Activated CD8-positive, alpha-beta T cell treated with anti-CD3 and anti-CD28 coated beads, Interleukin-2, amount 10 ng/mL, durations not matched to agents 7 days and 5 days (primary cell): ENCODE data around the gene RECK. TPM values are rescaled to one million over a fixed set of nuclear protein-coding genes. Genes with fewer than 3 reads are reported as not detected.

Experiments
- ATAC-seq: fragments of 150-1000 bp; cut with Tn5 transposase; one replicate; pipeline ENCODE4 v1.10.0; 2021; ENCODE audit warnings: moderate library complexity
- CTCF ChIA-PET: fragments of 350-600 bp; sonication (Branson Sonifier 250); formaldehyde crosslinking; loops from one replicate; lab custom pipeline; 2021; ENCODE audit warnings: antibody characterized with exemption; lab: Charles Lee
- POLR2A ChIA-PET: fragments of 350-600 bp; sonication (Branson Sonifier 250); formaldehyde crosslinking; loops from one replicate; lab custom pipeline; 2021; ENCODE audit warnings: antibody characterized with exemption; lab: Charles Lee
- DNase-seq: peaks from one replicate; pipeline ENCODE4 v3.0.0-alpha.2; 2020
- H3K27ac Mint-ChIP-seq: one replicate; pipeline ENCODE4 v1.8.0; 2021; ENCODE audit warnings: mild to moderate bottlenecking, mixed read lengths
- H3K27me3 Mint-ChIP-seq: one replicate; pipeline ENCODE4 v1.8.0; 2021; ENCODE audit warnings: low read depth, mixed read lengths
- H3K36me3 Mint-ChIP-seq: one replicate; pipeline ENCODE4 v1.8.0; 2021; ENCODE audit warnings: low read depth, mixed read lengths
- H3K4me1 Mint-ChIP-seq: one replicate; pipeline ENCODE4 v1.8.0; 2021; ENCODE audit warnings: low read depth, mixed read lengths
- H3K4me3 Mint-ChIP-seq: one replicate; pipeline ENCODE4 v1.8.0; 2021; ENCODE audit warnings: mild to moderate bottlenecking, mixed read lengths
- H3K9me3 Mint-ChIP-seq: one replicate; pipeline ENCODE4 v1.8.0; 2022; ENCODE audit warnings: mixed read lengths; ENCODE audit not compliant: insufficient read depth
- total RNA-seq, 2 experiments: library from RNA; stranded (reverse); gene quantifications; one replicate each; pipeline ENCODE4 v1.2.3, GENCODE V29; 2021

RECK gene
- total RNA-seq, 2 experiments from 2014 or later: 5.7 to 7.3 TPM

GRCh38 chr9:36166168-36166927 lies 129.6 kb downstream of the RECK start:
- ChIA-PET CTCF (interaction anchor here (0.6 to 9.5 kb wide), 35 partner anchors 7 to 271 kb away, joined by 3 to 304 read pairs (median 5); partner anchors contain the start of genes CLTA, GLIPR2 and OR2S2), POLR2A (interaction anchor here (1.0 to 1.4 kb wide), 2 partner anchors 17 to 30 kb away, joined by 3 to 6 read pairs; partner anchors contain the start of gene GLIPR2)
- ATAC-seq (peak; percentile 98), DNase-seq (peak; percentile 88)
- peak overlapping the region; percentile 69 for H3K27ac Mint-ChIP-seq
- H3K36me3 Mint-ChIP-seq: peaks cover 10% of the 10 kb centered on the region
- H3K4me3 Mint-ChIP-seq: peak overlapping the region; percentile 72
- H3K9me3 Mint-ChIP-seq: no peaks in the 10 kb centered on the region
- peaks cover 14% of the 10 kb centered on the region for H3K27me3 Mint-ChIP-seq
- peaks cover 19% of the 10 kb centered on the region for H3K4me1 Mint-ChIP-seq

- Mint-ChIP-seq H3K27me3 (peaks cover 14% of the 10 kb centered on the region), H3K4me3 (no peak within 1 kb of the TSS), H3K27ac (no peak within 1 kb of the TSS), H3K36me3 (no peaks in the 10 kb centered on the region), H3K9me3 (no peaks in the 10 kb centered on the region), H3K4me1 (peaks cover 20% of the 10 kb centered on the region)
- ChIA-PET CTCF (interaction anchor here (1.5 to 9.5 kb wide), 4 partner anchors 17 to 160 kb away, joined by 3 to 304 read pairs (median 16); partner anchors contain the start of gene CLTA), POLR2A (interaction anchor here (2.0 kb wide), 1 partner anchor 22 kb away, joined by 8 read pairs; the partner anchor contains the start of gene CLTA)
- DNase-seq: no peak
- ATAC-seq: no peak
Observed at GRCh38 chr9:36169166-36169565, 132.5 kb downstream of the RECK start, which contains the start of gene CCIN. CCIN (plus strand) TSS chr9:36169388; CDS start chr9:36169503, 115 bp downstream.

GRCh38 chr9:36169708-36170107 lies 133.0 kb downstream of the RECK start:
- no peaks in the 10 kb centered on the region for H3K9me3 Mint-ChIP-seq
- ChIA-PET CTCF (interaction anchor here (1.3 to 9.5 kb wide), 4 partner anchors 18 to 160 kb away, joined by 3 to 304 read pairs (median 6); partner anchors contain the start of gene CLTA), POLR2A (interaction anchor here (2.0 kb wide), 1 partner anchor 21 kb away, joined by 8 read pairs; the partner anchor contains the start of gene CLTA)
- ATAC-seq (no peak), DNase-seq (no peak)
- no peak overlapping the region for H3K4me3 Mint-ChIP-seq
- no peaks in the 10 kb centered on the region for H3K36me3 Mint-ChIP-seq
- H3K27ac Mint-ChIP-seq: no peak overlapping the region
- H3K27me3 Mint-ChIP-seq: peaks cover 14% of the 10 kb centered on the region
- peaks cover 24% of the 10 kb centered on the region for H3K4me1 Mint-ChIP-seq

- H3K9me3 Mint-ChIP-seq: no peaks in the 10 kb centered on the region
- H3K27ac Mint-ChIP-seq: no peak overlapping the region
- POLR2A ChIA-PET: no interaction called here
- H3K27me3 Mint-ChIP-seq: peaks cover 18% of the 10 kb centered on the region
- no peaks in the 10 kb centered on the region for H3K36me3 Mint-ChIP-seq
- CTCF ChIA-PET: interaction anchor here (1.3 to 9.5 kb wide), 2 partner anchors 20 to 68 kb away, joined by 5 to 304 read pairs; partner anchors contain the start of gene CLTA
- DNase-seq (no peak), ATAC-seq (no peak)
- no peak overlapping the region for H3K4me3 Mint-ChIP-seq
- peaks cover 19% of the 10 kb centered on the region for H3K4me1 Mint-ChIP-seq
Observed at GRCh38 chr9:36170531-36170930, 133.8 kb downstream of the RECK start.

GRCh38 chr9:36173861-36174260 lies 137.1 kb downstream of the RECK start:
- H3K27me3 Mint-ChIP-seq: peaks cover 9% of the 10 kb centered on the region
- ChIA-PET CTCF (interaction anchor here (0.7 to 2.4 kb wide), 4 partner anchors 16 to 72 kb away, joined by 4 to 9 read pairs (median 4); partner anchors contain the start of gene CLTA), POLR2A (no interaction called here)
- H3K9me3 Mint-ChIP-seq: no peaks in the 10 kb centered on the region
- H3K4me1 Mint-ChIP-seq: peaks cover 15% of the 10 kb centered on the region
- no peak for DNase-seq
- no peak overlapping the region for H3K4me3 Mint-ChIP-seq
- no peak for ATAC-seq
- no peaks in the 10 kb centered on the region for H3K36me3 Mint-ChIP-seq
- H3K27ac Mint-ChIP-seq: no peak overlapping the region

Other genes with a start within 250 kb of the RECK start
- 10 to 100 TPM; 10.8 to 11.1 TPM for gene NPR2, start 245.3 kb upstream of the RECK start, total RNA-seq
- 1 to 10 TPM; 1.3 to 1.5 TPM for gene SPAG8, start 224.7 kb upstream of the RECK start, total RNA-seq
- 10 to 100 TPM; 74.7 to 76.8 TPM for gene HINT2, start 221.9 kb upstream of the RECK start, total RNA-seq
- gene FAM221B, start 208.2 kb upstream of the RECK start, total RNA-seq: not detected
- gene TMEM8B, start 207.7 kb upstream of the RECK start, total RNA-seq: 1 to 10 TPM; 1.6 to 2.3 TPM
- not detected for gene OR13J1, start 166.5 kb upstream of the RECK start, total RNA-seq
- not detected for gene HRCT1, start 130.7 kb upstream of the RECK start, total RNA-seq
- not detected for gene SPAAR, start 127.4 kb upstream of the RECK start, total RNA-seq
- gene OR2S2, start 78.8 kb upstream of the RECK start, total RNA-seq: not detected
- gene GLIPR2, start 99.8 kb downstream of the RECK start, total RNA-seq: 10 to 100 TPM; 67.8 to 73.0 TPM
- gene CCIN, start 132.5 kb downstream of the RECK start, total RNA-seq: under 1 TPM; 0.13 to 0.32 TPM
- 100 to 1,000 TPM; 167 to 170 TPM for gene CLTA, start 154.0 kb downstream of the RECK start, total RNA-seq
- gene GNE, start 221.5 kb downstream of the RECK start, total RNA-seq: 10 to 100 TPM; 15.2 to 16.1 TPM